RWPE1 (cell line): Measurements from ENCODE around the gene PGF.
"Not testable (repeated sequence)": the region's sequence is repeated elsewhere in the genome, so short reads cannot be mapped to it uniquely, and the experiment has no call there.

ENCODE experiments used
- CTCF ChIA-PET: fragments of 350-600 bp; sonication (Branson Sonifier 250); formaldehyde crosslinking; extraction: SDS; loops from one replicate; lab custom pipeline; 2021; lab: Yijun Ruan, JAX
- POLR2A ChIA-PET: fragments of 400-600 bp; formaldehyde crosslinking; extraction: SDS; loops from one replicate; lab custom pipeline; 2020; ENCODE audit warnings: antibody characterized with exemption; ENCODE audit not compliant: low non-redundant PET; lab: Yijun Ruan, JAX
- DNase-seq: peaks from one replicate; pipeline ENCODE4 v3.0.0; 2012; ENCODE audit warnings: low spot score
- H3K27ac ChIP-seq: fragments of 450-650 bp; 2 replicates; pipeline ENCODE4 v1.5.1; 2017
- TF ChIP-seq, protein P1 (sequence below): fragments of 450-650 bp; conservative IDR thresholded peaks from 2 replicates; pipeline ENCODE4 v1.5.1; 2017; ENCODE audit warnings: low read depth, mild to moderate bottlenecking

PGF gene

DNA sequence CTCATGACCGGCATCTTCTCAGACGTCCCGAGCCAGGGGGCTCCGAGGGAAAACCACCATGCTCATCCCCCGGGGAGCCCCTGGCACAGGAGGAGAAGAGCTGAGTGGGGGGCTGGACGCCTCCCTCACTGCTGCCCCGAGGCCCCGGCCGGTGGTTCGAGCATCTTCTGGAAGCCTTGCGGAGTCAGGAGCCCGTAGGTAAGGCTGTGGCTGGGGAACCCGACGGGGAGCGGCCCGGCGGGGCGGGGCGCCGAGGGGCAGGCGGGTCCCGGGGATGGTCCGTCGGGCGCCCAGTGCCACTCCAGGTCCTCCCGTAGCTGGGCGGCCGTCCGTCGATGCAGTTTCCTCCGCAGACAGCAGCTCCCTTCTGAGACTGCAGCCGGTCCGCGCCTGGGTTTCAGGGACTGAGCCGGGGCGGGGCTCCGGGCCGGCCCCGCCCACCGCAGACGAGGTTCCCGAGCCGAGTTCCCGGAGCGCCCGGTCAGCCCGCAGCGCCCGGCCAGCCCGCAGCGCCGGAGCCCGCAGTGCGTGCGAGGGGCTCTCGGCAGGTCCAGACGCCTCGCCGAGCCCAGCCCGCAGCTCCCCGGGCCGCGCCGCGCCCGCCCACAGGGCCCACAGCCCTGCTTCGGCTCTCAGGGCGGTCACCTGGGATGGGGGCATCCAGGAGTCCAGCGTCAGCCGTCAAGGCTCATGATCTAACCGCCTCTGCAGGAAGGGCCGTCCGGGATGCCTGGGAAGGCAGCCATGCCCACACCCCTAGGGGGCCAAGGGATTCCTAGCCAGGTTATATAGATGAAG lies at the start of gene PGF:
Gene PGF (minus strand): TSS at position 369 of the 798 bp plus-strand sequence. CDS start 355 bp downstream, at position 14.
- ChIA-PET CTCF (interaction anchor here (0.5 to 1.1 kb wide), 3 partner anchors 9 to 138 kb away, joined by 3 to 4 read pairs (median 4); no protein-coding TSS in a partner anchor), POLR2A (no interaction called here)
- TF ChIP-seq, protein P1, sequence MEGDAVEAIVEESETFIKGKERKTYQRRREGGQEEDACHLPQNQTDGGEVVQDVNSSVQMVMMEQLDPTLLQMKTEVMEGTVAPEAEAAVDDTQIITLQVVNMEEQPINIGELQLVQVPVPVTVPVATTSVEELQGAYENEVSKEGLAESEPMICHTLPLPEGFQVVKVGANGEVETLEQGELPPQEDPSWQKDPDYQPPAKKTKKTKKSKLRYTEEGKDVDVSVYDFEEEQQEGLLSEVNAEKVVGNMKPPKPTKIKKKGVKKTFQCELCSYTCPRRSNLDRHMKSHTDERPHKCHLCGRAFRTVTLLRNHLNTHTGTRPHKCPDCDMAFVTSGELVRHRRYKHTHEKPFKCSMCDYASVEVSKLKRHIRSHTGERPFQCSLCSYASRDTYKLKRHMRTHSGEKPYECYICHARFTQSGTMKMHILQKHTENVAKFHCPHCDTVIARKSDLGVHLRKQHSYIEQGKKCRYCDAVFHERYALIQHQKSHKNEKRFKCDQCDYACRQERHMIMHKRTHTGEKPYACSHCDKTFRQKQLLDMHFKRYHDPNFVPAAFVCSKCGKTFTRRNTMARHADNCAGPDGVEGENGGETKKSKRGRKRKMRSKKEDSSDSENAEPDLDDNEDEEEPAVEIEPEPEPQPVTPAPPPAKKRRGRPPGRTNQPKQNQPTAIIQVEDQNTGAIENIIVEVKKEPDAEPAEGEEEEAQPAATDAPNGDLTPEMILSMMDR, result no peak
- DNase-seq, result peak; percentile 50
- H3K27ac ChIP-seq, result peak within 1 kb of the TSS; percentile 60

DNA sequence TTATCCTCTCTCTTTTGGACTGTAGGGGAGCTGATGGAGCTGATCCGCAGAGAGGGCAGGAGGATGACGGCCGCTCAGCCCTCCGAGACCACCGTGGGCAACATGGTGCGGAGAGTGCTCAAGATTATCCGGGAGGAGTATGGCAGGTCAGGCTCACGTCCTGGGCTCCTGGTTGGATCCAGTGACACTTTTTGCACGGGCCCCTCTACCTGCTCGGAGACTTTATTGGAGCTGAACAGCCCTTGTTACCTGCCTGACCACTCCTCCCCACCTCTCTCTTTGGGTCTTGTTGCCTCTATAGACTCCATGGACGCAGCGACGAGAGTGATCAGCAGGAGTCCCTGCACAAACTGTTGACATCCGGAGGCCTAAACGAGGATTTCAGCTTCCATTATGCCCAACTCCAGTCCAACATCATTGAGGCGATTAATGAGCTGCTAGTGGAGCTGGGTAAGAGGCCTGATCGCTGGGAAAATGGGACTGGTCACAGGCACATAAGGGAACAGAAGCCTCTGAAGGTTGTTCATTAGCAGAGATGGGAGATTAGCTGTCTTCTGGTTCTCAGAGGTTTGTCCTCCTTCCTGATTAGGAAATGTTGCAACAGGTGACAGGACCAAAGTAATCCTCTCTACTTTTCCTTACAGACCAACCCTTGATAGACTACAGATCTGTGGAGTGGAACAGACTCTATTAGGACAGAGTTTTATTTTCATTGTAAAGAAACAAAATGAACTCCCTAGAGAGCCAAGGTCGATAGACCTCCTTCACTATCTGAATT lies 48.0 kb upstream of the PGF start:
- ChIA-PET POLR2A (no interaction called here), CTCF (interaction anchor here (0.7 to 1.0 kb wide), 2 partner anchors 98 to 140 kb away, joined by 3 to 4 read pairs; no protein-coding TSS in a partner anchor)
- no peak for DNase-seq
- TF ChIP-seq, protein P1, result no peak
- peak overlapping the region; percentile 83 for H3K27ac ChIP-seq

DNA sequence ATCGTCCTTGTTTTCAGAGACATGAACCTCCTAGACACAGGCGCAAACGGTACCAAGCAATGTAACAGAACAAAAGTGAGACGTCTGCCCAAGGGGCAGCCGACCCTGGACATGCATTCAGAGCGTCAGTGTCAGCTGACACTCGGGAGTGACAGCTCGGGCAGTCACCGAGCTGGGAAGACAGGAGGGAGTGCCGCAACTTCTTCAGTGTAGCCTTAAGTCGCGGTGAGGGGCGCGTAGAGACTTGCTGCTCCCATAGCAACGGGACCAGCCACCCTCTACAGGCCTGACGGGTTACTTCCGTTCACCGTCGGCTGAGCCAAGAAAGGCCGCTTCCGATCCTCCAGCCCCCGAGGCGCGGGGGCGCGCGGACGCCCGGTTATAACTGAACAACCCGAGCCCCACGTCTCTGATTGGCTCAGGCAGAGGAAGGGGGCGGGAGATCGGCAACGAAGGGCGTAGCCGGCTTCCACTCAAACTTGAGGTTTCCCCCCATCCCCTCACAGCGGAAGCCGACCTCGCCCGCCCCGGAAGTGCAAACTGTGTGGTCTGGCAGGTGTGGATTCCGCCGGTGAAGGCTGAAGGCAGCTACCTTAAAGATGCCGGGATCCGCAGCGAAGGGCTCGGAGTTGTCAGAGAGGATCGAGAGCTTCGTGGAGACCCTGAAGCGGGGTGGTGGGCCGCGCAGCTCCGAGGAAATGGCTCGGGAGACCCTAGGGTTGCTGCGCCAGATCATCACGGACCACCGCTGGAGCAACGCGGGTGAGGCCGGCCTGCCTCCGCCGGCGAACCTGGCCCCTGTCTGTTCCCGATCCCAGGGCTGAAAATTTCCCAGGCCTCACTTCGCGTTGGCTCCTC lies 47.2 kb upstream of the PGF start, which contains the start of gene EIF2B2:
Gene EIF2B2 (plus strand): TSS at position 530 of the 858 bp plus-strand sequence. CDS start 70 bp downstream, at position 600.
- ChIA-PET CTCF (interaction anchor here (0.5 to 1.0 kb wide), 3 partner anchors 61 to 97 kb away, joined by 3 to 4 read pairs (median 4); partner anchors contain the start of gene ACYP1), POLR2A (no interaction called here)
- TF ChIP-seq, protein P1, result no peak
- peak within 1 kb of the TSS; percentile 83 for H3K27ac ChIP-seq
- peak; percentile 99 for DNase-seq

DNA sequence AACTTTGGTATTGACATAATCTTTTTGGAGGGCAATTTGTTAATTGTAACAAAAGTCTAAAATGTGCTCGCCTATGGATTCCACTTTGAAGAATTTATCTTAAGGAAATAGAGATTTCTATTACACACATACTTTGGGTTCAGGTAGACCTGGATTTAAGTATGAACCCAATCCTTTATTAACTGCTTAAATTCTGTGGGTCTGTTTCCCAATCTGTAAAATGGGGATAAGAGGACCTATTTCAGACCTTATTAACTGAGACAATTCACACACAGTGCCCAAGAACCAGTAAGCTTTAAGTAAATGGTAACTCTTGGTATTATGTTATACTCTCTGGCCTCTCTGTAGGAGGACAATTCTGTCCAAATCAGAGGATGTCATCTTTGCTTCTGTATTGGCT lies 46.5 kb upstream of the PGF start:
- POLR2A ChIA-PET, result no interaction called here
- CTCF ChIA-PET, result interaction anchor here (0.5 to 0.7 kb wide), 2 partner anchors 62 to 80 kb away, joined by 4 read pairs; partner anchors contain the start of gene ACYP1
- TF ChIP-seq, protein P1, result no peak
- H3K27ac ChIP-seq, result peak overlapping the region; percentile 83
- no peak for DNase-seq

DNA sequence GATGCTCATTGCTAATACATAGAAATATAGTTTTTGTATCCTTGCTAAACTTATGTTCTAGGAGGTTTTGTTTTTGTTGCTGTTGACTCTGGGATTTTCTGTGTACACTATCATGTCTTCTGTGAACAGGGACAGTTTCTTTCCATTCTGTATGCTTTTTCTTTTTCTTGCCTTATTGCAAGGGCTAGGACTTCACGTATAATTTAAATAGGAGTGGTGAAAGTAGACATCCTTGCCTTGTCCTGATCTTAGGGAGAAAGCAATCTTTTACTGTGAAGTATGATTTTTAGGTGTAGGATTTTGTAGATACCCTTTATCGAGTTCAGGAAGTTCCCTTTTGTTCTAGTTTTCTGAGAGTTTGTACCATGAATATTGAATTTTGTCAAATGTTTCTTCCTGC lies 45.9 kb upstream of the PGF start:
- no peak overlapping the region for H3K27ac ChIP-seq
- ChIA-PET CTCF (no interaction called here), POLR2A (no interaction called here)
- no peak for DNase-seq
- TF ChIP-seq, protein P1, result no peak

DNA sequence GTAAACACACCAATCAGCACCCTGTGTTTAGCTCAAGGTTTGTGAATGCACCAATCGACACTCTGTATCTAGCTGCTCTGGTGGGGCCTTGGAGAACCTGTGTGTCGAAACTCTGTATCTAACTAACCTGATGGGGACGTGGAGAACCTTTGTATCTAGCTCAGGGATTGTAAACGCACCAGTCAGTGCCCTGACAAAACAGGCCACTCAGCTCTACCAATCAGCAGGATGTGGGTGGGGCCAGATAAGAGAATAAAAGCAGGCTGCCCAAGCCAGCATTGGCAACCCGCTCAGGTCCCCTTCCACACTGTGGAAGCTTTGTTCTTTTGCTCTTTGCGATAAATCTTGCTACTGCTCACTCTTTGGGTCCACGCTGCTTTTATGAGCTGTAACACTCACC lies 40.4 kb upstream of the PGF start:
- DNase-seq, CTCF ChIA-PET, POLR2A ChIA-PET: not testable (repeated sequence)

DNA sequence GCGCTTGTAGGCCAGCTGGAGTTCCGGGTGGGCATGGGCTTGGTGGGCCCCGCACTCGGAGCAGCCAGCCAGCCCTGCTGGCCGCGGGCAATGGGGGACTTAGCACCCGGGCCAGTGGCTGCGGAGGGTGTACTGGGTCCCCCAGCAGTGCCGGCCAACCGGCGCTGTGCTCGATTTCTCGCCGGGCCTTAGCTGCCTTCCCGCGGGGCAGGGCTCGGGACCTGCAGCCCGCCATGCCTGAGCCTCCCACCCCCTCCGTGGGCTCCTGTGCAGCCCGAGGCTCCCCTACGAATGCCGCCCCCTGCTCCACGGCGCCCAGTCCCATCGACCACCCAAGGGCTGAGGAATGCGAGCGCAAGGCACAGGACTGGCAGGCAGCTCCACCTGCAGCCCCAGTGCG lies 38.8 kb upstream of the PGF start:
- DNase-seq, H3K27ac ChIP-seq, CTCF ChIA-PET, POLR2A ChIA-PET: not testable (repeated sequence)

More for the DNA sequence above, 40.4 kb upstream of the PGF start:
- not testable (repeated sequence) for H3K27ac ChIP-seq
